Fibroblast of lung (primary cell): Measurements from ENCODE around the gene SBNO2.

Source experiments
- EZH2 ChIP-seq: IDR thresholded peaks from 2 replicates; pipeline ENCODE4 v1.5.1; 2012; ENCODE audit warnings: low read length, control low read depth, mild to moderate bottlenecking; ENCODE audit errors: missing control alignments
- TF ChIP-seq, protein P1 (sequence below), 2 donors: IDR thresholded peaks in 1 of 2; conservative IDR thresholded peaks in 1 of 2; 1 replicate in 1 of 2; 2 replicates in 1 of 2; pipeline ENCODE4 v1.5.1; 2011 to 2012; ENCODE audit warnings: low read length in 2 of 2, control low read depth in 1 of 2, inconsistent platforms in 1 of 2, low read depth in 1 of 2, mild to moderate bottlenecking in 1 of 2

- TF ChIP-seq, protein P1, sequence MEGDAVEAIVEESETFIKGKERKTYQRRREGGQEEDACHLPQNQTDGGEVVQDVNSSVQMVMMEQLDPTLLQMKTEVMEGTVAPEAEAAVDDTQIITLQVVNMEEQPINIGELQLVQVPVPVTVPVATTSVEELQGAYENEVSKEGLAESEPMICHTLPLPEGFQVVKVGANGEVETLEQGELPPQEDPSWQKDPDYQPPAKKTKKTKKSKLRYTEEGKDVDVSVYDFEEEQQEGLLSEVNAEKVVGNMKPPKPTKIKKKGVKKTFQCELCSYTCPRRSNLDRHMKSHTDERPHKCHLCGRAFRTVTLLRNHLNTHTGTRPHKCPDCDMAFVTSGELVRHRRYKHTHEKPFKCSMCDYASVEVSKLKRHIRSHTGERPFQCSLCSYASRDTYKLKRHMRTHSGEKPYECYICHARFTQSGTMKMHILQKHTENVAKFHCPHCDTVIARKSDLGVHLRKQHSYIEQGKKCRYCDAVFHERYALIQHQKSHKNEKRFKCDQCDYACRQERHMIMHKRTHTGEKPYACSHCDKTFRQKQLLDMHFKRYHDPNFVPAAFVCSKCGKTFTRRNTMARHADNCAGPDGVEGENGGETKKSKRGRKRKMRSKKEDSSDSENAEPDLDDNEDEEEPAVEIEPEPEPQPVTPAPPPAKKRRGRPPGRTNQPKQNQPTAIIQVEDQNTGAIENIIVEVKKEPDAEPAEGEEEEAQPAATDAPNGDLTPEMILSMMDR (conservative IDR thresholded peaks at IDR 0.05 in 1 of 2, IDR thresholded peaks at IDR 0.05 in 1 of 2; ENCODE audit: low read depth in 1 of 2, low read length in 2 of 2) = no peak
- TF ChIP-seq EZH2 = no peak
Observed at GRCh38 chr19:1084024-1084868, 89.8 kb downstream of the SBNO2 start.
